Measurements from ENCODE around the gene MRPS6.

Gene MRPS6

DNA sequence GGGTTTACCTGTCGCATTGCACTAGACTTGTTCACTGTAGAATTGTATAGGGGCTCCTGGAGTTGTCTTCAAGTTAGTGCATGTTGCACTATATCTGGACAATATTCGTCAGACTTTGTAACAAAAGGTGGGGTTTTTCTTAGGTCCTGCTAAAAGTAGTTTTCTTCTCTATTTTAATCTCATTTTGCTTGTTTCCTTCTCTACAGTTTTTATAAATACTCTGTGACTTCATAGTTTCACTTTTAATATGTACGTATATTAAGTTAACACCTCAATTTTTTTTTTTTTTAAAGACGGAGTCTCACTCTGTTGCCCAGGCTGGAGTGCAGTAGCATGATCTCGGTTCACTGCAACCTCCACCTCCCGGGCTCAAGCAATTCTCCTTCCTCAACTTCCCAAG lies 26.5 kb upstream of the MRPS6 start:
- Histone ChIP-seq H3K9me2 (replicated peaks; ENCODE audit: control insufficient read depth, low read length) (no peaks in the 10 kb centered on the region), H3F3A (ENCODE audit: control insufficient read depth, insufficient read depth) (no peaks in the 10 kb centered on the region), H3K9me3 (ENCODE audit: control insufficient read depth, insufficient read depth, low read length) (no peaks in the 10 kb centered on the region), H3K4me2 (ENCODE audit: low read length) (peak overlapping the region; percentile 38), H3K27ac (ENCODE audit: low read depth, low read length) (no peak overlapping the region), H4K20me1 (ENCODE audit: control insufficient read depth, insufficient read depth, low read depth, low read length) (no peaks in the 10 kb centered on the region), H3K79me2 (ENCODE audit: control insufficient read depth, low read length) (no peaks in the 10 kb centered on the region), H3K4me3 (ENCODE audit: low read length) (peak overlapping the region; percentile 24), H3K27me3 (ENCODE audit: control insufficient read depth, low read length) (no peaks in the 10 kb centered on the region), H3K4me1 (ENCODE audit: control insufficient read depth, low read length) (peaks cover 14% of the 10 kb centered on the region), H3K36me3 (ENCODE audit: control insufficient read depth, low read length) (no peaks in the 10 kb centered on the region)
- TF ChIP-seq EZH2phosphoT487 (IDR thresholded peaks at IDR 0.05; ENCODE audit: borderline replicate concordance, low read length), result no peak
- TF ChIP-seq, protein P1, sequence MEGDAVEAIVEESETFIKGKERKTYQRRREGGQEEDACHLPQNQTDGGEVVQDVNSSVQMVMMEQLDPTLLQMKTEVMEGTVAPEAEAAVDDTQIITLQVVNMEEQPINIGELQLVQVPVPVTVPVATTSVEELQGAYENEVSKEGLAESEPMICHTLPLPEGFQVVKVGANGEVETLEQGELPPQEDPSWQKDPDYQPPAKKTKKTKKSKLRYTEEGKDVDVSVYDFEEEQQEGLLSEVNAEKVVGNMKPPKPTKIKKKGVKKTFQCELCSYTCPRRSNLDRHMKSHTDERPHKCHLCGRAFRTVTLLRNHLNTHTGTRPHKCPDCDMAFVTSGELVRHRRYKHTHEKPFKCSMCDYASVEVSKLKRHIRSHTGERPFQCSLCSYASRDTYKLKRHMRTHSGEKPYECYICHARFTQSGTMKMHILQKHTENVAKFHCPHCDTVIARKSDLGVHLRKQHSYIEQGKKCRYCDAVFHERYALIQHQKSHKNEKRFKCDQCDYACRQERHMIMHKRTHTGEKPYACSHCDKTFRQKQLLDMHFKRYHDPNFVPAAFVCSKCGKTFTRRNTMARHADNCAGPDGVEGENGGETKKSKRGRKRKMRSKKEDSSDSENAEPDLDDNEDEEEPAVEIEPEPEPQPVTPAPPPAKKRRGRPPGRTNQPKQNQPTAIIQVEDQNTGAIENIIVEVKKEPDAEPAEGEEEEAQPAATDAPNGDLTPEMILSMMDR (IDR thresholded peaks at IDR 0.05; ENCODE audit: low read depth, low read length, poor library complexity, severe bottlenecking), result no peak

DNA sequence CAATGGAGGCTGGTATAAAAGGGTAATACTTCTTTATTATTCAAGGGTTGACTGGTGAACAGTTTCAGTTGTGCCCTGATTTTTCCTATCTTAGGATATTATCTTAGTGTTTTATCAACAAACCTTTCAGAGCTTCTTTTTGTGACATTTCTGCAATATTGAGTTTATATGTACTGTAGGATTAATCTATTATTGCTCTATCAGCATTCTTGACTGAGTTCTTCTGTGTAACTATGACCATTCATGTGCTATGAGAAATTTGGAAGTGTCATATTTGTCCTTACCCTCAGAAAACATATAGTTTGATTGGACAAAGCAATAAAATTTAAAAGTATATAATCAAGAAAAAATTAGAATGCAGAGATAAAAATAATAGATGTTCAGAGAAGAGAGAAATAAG lies 25.5 kb upstream of the MRPS6 start:
- TF ChIP-seq EZH2phosphoT487 (IDR thresholded peaks at IDR 0.05; ENCODE audit: borderline replicate concordance, low read length), result no peak
- TF ChIP-seq, protein P1 (IDR thresholded peaks at IDR 0.05; ENCODE audit: low read depth, low read length, poor library complexity, severe bottlenecking), result no peak
- no peak overlapping the region for H3K4me2 ChIP-seq (ENCODE audit: low read length)
- no peak overlapping the region for H3K4me3 ChIP-seq (ENCODE audit: low read length)
- H3K36me3 ChIP-seq (ENCODE audit: control insufficient read depth, low read length), result no peaks in the 10 kb centered on the region
- no peaks in the 10 kb centered on the region for H3K9me2 ChIP-seq (replicated peaks; ENCODE audit: control insufficient read depth, low read length)
- H3K27ac ChIP-seq (ENCODE audit: low read depth, low read length), result no peak overlapping the region
- H3F3A ChIP-seq (ENCODE audit: control insufficient read depth, insufficient read depth), result no peaks in the 10 kb centered on the region
- H3K9me3 ChIP-seq (ENCODE audit: control insufficient read depth, insufficient read depth, low read length), result no peaks in the 10 kb centered on the region
- H3K27me3 ChIP-seq (ENCODE audit: control insufficient read depth, low read length), result no peaks in the 10 kb centered on the region
- no peaks in the 10 kb centered on the region for H3K79me2 ChIP-seq (ENCODE audit: control insufficient read depth, low read length)
- no peaks in the 10 kb centered on the region for H4K20me1 ChIP-seq (ENCODE audit: control insufficient read depth, insufficient read depth, low read depth, low read length)
- H3K4me1 ChIP-seq (ENCODE audit: control insufficient read depth, low read length), result peaks cover 14% of the 10 kb centered on the region

DNA sequence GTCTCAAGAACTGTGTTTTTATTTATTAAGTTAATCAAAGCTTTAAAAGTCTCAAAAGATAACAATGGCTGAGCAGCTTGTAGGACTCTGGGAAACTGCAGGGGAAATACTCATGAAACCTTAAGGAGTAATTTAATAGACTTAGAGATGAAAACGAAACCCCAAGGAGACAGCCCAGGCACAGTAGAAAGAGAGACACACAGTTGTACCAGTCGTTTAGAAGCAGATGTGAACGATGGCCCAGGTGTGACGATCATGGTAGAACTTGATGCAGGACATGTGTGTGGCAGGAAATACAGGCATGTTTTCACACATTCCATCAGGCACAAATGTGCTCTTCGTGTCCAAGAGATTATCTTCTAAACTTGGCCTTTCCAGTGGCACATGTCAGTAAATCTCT lies 21.2 kb upstream of the MRPS6 start:
- H3K27me3 ChIP-seq (ENCODE audit: control insufficient read depth, low read length), result no peaks in the 10 kb centered on the region
- no peaks in the 10 kb centered on the region for H3K79me2 ChIP-seq (ENCODE audit: control insufficient read depth, low read length)
- peaks cover 1% of the 10 kb centered on the region for H3K4me1 ChIP-seq (ENCODE audit: control insufficient read depth, low read length)
- H3K27ac ChIP-seq (ENCODE audit: low read depth, low read length), result no peak overlapping the region
- no peaks in the 10 kb centered on the region for H4K20me1 ChIP-seq (ENCODE audit: control insufficient read depth, insufficient read depth, low read depth, low read length)
- H3F3A ChIP-seq (ENCODE audit: control insufficient read depth, insufficient read depth), result no peaks in the 10 kb centered on the region
- TF ChIP-seq EZH2phosphoT487 (IDR thresholded peaks at IDR 0.05; ENCODE audit: borderline replicate concordance, low read length), result no peak
- TF ChIP-seq, protein P1 (IDR thresholded peaks at IDR 0.05; ENCODE audit: low read depth, low read length, poor library complexity, severe bottlenecking), result no peak
- H3K9me2 ChIP-seq (replicated peaks; ENCODE audit: control insufficient read depth, low read length), result no peaks in the 10 kb centered on the region
- H3K9me3 ChIP-seq (ENCODE audit: control insufficient read depth, insufficient read depth, low read length), result no peaks in the 10 kb centered on the region
- no peak overlapping the region for H3K4me3 ChIP-seq (ENCODE audit: low read length)
- H3K4me2 ChIP-seq (ENCODE audit: low read length), result no peak overlapping the region
- H3K36me3 ChIP-seq (ENCODE audit: control insufficient read depth, low read length), result no peaks in the 10 kb centered on the region

DNA sequence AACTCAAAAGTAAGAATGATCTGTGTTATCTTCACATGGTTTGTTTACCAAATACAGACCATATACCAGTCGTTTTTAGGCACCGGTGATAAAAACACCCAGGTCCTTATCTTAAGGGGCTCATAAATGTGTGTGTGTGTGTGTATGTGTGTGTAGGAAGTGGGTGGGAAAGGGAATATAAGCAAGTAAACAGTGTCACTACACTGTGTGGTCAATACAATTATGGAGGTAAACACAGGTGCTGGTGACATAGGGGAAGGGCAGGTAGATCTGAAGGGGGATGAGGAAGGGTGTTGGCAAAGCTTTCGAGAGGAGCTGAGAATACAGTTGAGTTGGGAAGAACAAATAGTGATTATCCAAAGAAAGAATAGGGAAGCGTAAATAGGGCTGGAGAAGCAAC lies 19.1 kb upstream of the MRPS6 start:
- no peaks in the 10 kb centered on the region for H3K79me2 ChIP-seq (ENCODE audit: control insufficient read depth, low read length)
- H3K36me3 ChIP-seq (ENCODE audit: control insufficient read depth, low read length), result no peaks in the 10 kb centered on the region
- H4K20me1 ChIP-seq (ENCODE audit: control insufficient read depth, insufficient read depth, low read depth, low read length), result no peaks in the 10 kb centered on the region
- TF ChIP-seq EZH2phosphoT487 (IDR thresholded peaks at IDR 0.05; ENCODE audit: borderline replicate concordance, low read length), result no peak
- TF ChIP-seq, protein P1 (IDR thresholded peaks at IDR 0.05; ENCODE audit: low read depth, low read length, poor library complexity, severe bottlenecking), result no peak
- H3K9me2 ChIP-seq (replicated peaks; ENCODE audit: control insufficient read depth, low read length), result no peaks in the 10 kb centered on the region
- no peak overlapping the region for H3K27ac ChIP-seq (ENCODE audit: low read depth, low read length)
- no peaks in the 10 kb centered on the region for H3K9me3 ChIP-seq (ENCODE audit: control insufficient read depth, insufficient read depth, low read length)
- H3F3A ChIP-seq (ENCODE audit: control insufficient read depth, insufficient read depth), result no peaks in the 10 kb centered on the region
- H3K4me3 ChIP-seq (ENCODE audit: low read length), result no peak overlapping the region
- no peak overlapping the region for H3K4me2 ChIP-seq (ENCODE audit: low read length)
- no peaks in the 10 kb centered on the region for H3K4me1 ChIP-seq (ENCODE audit: control insufficient read depth, low read length)
- no peaks in the 10 kb centered on the region for H3K27me3 ChIP-seq (ENCODE audit: control insufficient read depth, low read length)
